Thyroid gland (tissue), 4 donors: Measurements from ENCODE around the gene NSL1. TPM values are rescaled to one million over a fixed set of nuclear protein-coding genes. Genes with fewer than 3 reads are reported as not detected.
"Not testable (repeated sequence)": the region's sequence is repeated elsewhere in the genome, so short reads cannot be mapped to it uniquely, and the experiment has no call there.

Experiments used
- DNase-seq, 2 donors: peaks; one replicate each; pipeline ENCODE4 v3.0.0-alpha.2; 2019
- H3K27ac ChIP-seq, 3 donors: fragments of 200-600 bp; sonication (generic); 1 replicate in 2 of 3; 2 replicates in 1 of 3; pipeline ENCODE4 v1.5.1; 2016 to 2019; ENCODE audit warnings: mild to moderate bottlenecking in 1 of 3, moderate library complexity in 1 of 3
- H3K27me3 ChIP-seq: fragments of 200-600 bp; sonication (generic); one replicate; pipeline ENCODE4 v1.5.1; 2019
- H3K36me3 ChIP-seq, 2 donors: fragments of 200-600 bp; sonication (generic); one replicate each; pipeline ENCODE4 v1.5.1; 2016 to 2019
- H3K4me1 ChIP-seq, 2 donors: fragments of 200-600 bp; sonication (generic); one replicate each; pipeline ENCODE4 v1.5.1; 2017 to 2019
- H3K4me3 ChIP-seq, 3 donors: fragments of 200-600 bp; sonication (generic); replicated peaks in 1 of 3; 1 replicate in 2 of 3; 2 replicates in 1 of 3; pipeline ENCODE4 v1.5.1; 2016; ENCODE audit warnings: mild to moderate bottlenecking in 1 of 3
- H3K9me3 ChIP-seq: fragments of 200-600 bp; sonication (generic); one replicate; pipeline ENCODE4 v1.5.1; 2017
- POLR2A ChIP-seq, 2 donors: fragments of 450-650 bp; IDR thresholded peaks; one replicate each; pipeline ENCODE4 v1.6.1; 2017; ENCODE audit warnings: antibody characterized with exemption in 2 of 2, mild to moderate bottlenecking in 2 of 2, moderate library complexity in 1 of 2
- WGBS, 2 donors: methylation state at CpG; one replicate each; pipeline ENCODE4 v1.1.5; 2017; 5-methylcytosine and 5-hydroxymethylcytosine counted together
- intact Hi-C: fragments of 100-400 bp; cut with DNase I; formaldehyde crosslinking; loops from one replicate; pipeline ENCODE4 v1.15.1; 2023
- total RNA-seq, 4 donors: library from RNA; depleted of rRNA; stranded (reverse); fragments of >200 nt; gene quantifications; one replicate each; pipeline ENCODE4 v1.2.3, GENCODE V29; 2016
- TF ChIP-seq, protein P1 (sequence below), 6 experiments: fragments of 200-600 bp in 3 of 6; fragments of 450-650 bp in 3 of 6; sonication (generic) in 3 of 6; IDR thresholded peaks; one replicate each; pipeline ENCODE4 v1.5.1; 2016 to 2019; ENCODE audit warnings: antibody characterized with exemption in 6 of 6, mild to moderate bottlenecking in 2 of 6, inconsistent platforms in 1 of 6, moderate library complexity in 1 of 6

Gene NSL1
- total RNA-seq, 4 donors from 2014 or later = 47.5 to 62.8 (median 62.2) TPM

GRCh38 chr1:212728606-212729005 is 63.0 kb downstream of the NSL1 start:
- H3K36me3 ChIP-seq = no peaks in the 10 kb centered on the region
- TF ChIP-seq, protein P1, sequence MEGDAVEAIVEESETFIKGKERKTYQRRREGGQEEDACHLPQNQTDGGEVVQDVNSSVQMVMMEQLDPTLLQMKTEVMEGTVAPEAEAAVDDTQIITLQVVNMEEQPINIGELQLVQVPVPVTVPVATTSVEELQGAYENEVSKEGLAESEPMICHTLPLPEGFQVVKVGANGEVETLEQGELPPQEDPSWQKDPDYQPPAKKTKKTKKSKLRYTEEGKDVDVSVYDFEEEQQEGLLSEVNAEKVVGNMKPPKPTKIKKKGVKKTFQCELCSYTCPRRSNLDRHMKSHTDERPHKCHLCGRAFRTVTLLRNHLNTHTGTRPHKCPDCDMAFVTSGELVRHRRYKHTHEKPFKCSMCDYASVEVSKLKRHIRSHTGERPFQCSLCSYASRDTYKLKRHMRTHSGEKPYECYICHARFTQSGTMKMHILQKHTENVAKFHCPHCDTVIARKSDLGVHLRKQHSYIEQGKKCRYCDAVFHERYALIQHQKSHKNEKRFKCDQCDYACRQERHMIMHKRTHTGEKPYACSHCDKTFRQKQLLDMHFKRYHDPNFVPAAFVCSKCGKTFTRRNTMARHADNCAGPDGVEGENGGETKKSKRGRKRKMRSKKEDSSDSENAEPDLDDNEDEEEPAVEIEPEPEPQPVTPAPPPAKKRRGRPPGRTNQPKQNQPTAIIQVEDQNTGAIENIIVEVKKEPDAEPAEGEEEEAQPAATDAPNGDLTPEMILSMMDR (IDR thresholded peaks at IDR 0.05) = no peak
- TF ChIP-seq POLR2A (IDR thresholded peaks at IDR 0.05) = no peak
- 62 to 66% methylated on average over 5 of the region's 5 CpGs for WGBS, 2 donors
- DNase-seq = no peak
- no peaks in the 10 kb centered on the region for H3K4me1 ChIP-seq
- H3K4me3 ChIP-seq = no peak overlapping the region
- intact Hi-C loops = no loop called here
- H3K27me3 ChIP-seq = no peaks in the 10 kb centered on the region
- no peak overlapping the region for H3K27ac ChIP-seq
- H3K9me3 ChIP-seq = no peaks in the 10 kb centered on the region

DNA sequence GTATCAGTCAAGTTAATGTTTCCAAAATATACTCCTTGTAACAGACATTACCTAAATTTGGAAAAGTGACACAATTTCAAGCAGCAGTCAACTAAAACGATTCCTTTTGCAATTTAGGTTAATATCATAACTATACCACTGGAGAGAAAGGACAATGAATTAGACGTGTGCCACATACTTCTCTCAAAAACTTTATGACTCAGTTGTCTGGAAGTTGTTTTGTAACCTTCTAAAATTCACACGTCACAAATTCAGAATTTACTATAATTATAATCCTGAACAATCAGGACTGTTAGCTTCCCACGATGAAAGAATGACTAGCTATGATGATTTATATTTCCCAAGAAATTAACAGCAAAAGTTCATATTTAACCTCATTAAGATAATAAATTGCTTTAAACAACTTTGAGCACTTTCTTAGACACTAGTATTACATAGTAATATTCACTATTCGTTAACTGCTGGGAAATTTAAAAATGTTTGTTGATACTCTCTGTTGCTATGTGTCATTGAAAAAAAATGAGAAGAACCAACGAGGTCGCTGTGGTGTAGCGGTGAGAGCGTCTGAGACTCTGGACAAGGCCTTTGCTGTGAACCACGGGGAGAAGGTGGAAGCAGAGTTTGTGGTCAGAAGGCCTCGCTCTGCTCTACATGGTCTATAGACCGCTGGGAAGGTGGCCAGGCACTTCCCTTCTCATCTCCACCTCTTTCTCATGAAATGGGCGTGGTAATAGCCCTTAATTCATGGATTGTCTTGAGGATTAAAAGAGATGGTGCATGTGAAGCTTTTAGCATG is 64.0 kb downstream of the NSL1 start:
- DNase-seq = no peak
- intact Hi-C loops = no loop called here
- no peak for TF ChIP-seq POLR2A (IDR thresholded peaks at IDR 0.05)
- TF ChIP-seq, protein P1 (IDR thresholded peaks at IDR 0.05) = no peak
- no peak overlapping the region for H3K4me3 ChIP-seq
- no peak overlapping the region for H3K27ac ChIP-seq
- no peaks in the 10 kb centered on the region for H3K27me3 ChIP-seq
- 84 to 89% methylated on average over 13 of the region's 13 CpGs for WGBS, 2 donors
- no peaks in the 10 kb centered on the region for H3K4me1 ChIP-seq
- no peaks in the 10 kb centered on the region for H3K36me3 ChIP-seq
- no peaks in the 10 kb centered on the region for H3K9me3 ChIP-seq

GRCh38 chr1:212724679-212725078 is 66.9 kb downstream of the NSL1 start:
- H3K36me3 ChIP-seq, H3K4me3 ChIP-seq, H3K27me3 ChIP-seq, DNase-seq, H3K4me1 ChIP-seq, H3K27ac ChIP-seq, H3K9me3 ChIP-seq, intact Hi-C loops: not testable (repeated sequence)
- WGBS, 2 donors = 92 to 100% methylated on average over 10 to 25 of the region's 34 CpGs

- no peak overlapping the region for H3K4me3 ChIP-seq
- WGBS, 2 donors = 59 to 68% methylated on average over 3 of the region's 3 CpGs
- no peaks in the 10 kb centered on the region for H3K9me3 ChIP-seq
- DNase-seq = no peak
- TF ChIP-seq, protein P1 (IDR thresholded peaks at IDR 0.05) = no peak
- no peak for TF ChIP-seq POLR2A (IDR thresholded peaks at IDR 0.05)
- H3K27ac ChIP-seq = no peak overlapping the region
- intact Hi-C loops = no loop called here
- H3K4me1 ChIP-seq = no peaks in the 10 kb centered on the region
- H3K36me3 ChIP-seq = no peaks in the 10 kb centered on the region
- no peaks in the 10 kb centered on the region for H3K27me3 ChIP-seq
These were observed 69.2 kb downstream of the NSL1 start for GRCh38 chr1:212722270-212722957.

GRCh38 chr1:212721388-212722247 is 70.0 kb downstream of the NSL1 start:
- WGBS, 2 donors = 72 to 79% methylated on average over 9 of the region's 9 CpGs
- Histone ChIP-seq H3K27ac (no peak overlapping the region), H3K4me1 (no peaks in the 10 kb centered on the region), H3K36me3 (no peaks in the 10 kb centered on the region), H3K9me3 (no peaks in the 10 kb centered on the region), H3K4me3 (no peak overlapping the region), H3K27me3 (no peaks in the 10 kb centered on the region)
- intact Hi-C loops = no loop called here
- DNase-seq = no peak
- TF ChIP-seq, protein P1 (IDR thresholded peaks at IDR 0.05) = no peak
- TF ChIP-seq POLR2A (IDR thresholded peaks at IDR 0.05) = no peak
